Astrocyte of the spinal cord (primary cell): ENCODE results near the gene PMM1.

Experiments used
- DNase-seq: peaks from one replicate; pipeline ENCODE4 v3.0.0; 2011; ENCODE audit warnings: low read depth, low spot score
- H3K4me3 ChIP-seq: 2 replicates; pipeline ENCODE4 v1.5.1; 2011; ENCODE audit warnings: low read depth, mild to moderate bottlenecking, low read length, moderate library complexity
- CTCF ChIP-seq: IDR thresholded peaks from 2 replicates; pipeline ENCODE4 v1.5.1; 2012; ENCODE audit warnings: low read depth, mild to moderate bottlenecking, low read length, inconsistent platforms
- in situ Hi-C: cut with HindIII; loops from 2 replicates; pipeline ENCODE4 v1.10.0; 2017; ENCODE audit warnings: low sequenced_read_pairs

The PMM1 gene

GRCh38 chr22:41579997-41580355, 9.7 kb downstream of the PMM1 start:
- DNase-seq: no peak
- in situ Hi-C loops: no loop called here
- H3K4me3 ChIP-seq: no peak overlapping the region
- no peak for TF ChIP-seq CTCF

- no peak for DNase-seq
- no peak for TF ChIP-seq CTCF
- in situ Hi-C loops: no loop called here
- no peak overlapping the region for H3K4me3 ChIP-seq
Measured at GRCh38 chr22:41579297-41579996, 10.2 kb downstream of the PMM1 start.

GRCh38 chr22:41578818-41579217, 10.8 kb downstream of the PMM1 start:
- no peak for TF ChIP-seq CTCF

GRCh38 chr22:41578114-41578513, 11.5 kb downstream of the PMM1 start:
- no peak overlapping the region for H3K4me3 ChIP-seq
- no peak for DNase-seq
- TF ChIP-seq CTCF: no peak
- in situ Hi-C loops: no loop called here

More at GRCh38 chr22:41578818-41579217, 10.8 kb downstream of the PMM1 start:
- DNase-seq: no peak
- in situ Hi-C loops: no loop called here
- H3K4me3 ChIP-seq: no peak overlapping the region

GRCh38 chr22:41576877-41577276, 12.8 kb downstream of the PMM1 start:
- TF ChIP-seq CTCF: peak; percentile 81
- H3K4me3 ChIP-seq: no peak overlapping the region
- in situ Hi-C loops: no loop called here
- DNase-seq: peak; percentile 53

GRCh38 chr22:41575533-41575932, 14.1 kb downstream of the PMM1 start:
- no peak for TF ChIP-seq CTCF
- in situ Hi-C loops: no loop called here
- DNase-seq: no peak
- H3K4me3 ChIP-seq: no peak overlapping the region
